WI38 (cell line): ENCODE measurements around the gene NFILZ.
"Not testable (repeated sequence)": the region's sequence is repeated elsewhere in the genome, so short reads cannot be mapped to it uniquely, and the experiment has no call there.

Experiments
- H3K4me3 ChIP-seq: 2 replicates; pipeline ENCODE4 v1.5.1; 2011; ENCODE audit warnings: low read depth, mild to moderate bottlenecking, control low read depth, low read length
- TF ChIP-seq, protein P1 (sequence below): IDR thresholded peaks from 2 replicates; pipeline ENCODE4 v1.5.1; 2012; ENCODE audit warnings: low read depth, mild to moderate bottlenecking, control low read depth, low read length

The NFILZ gene

DNA sequence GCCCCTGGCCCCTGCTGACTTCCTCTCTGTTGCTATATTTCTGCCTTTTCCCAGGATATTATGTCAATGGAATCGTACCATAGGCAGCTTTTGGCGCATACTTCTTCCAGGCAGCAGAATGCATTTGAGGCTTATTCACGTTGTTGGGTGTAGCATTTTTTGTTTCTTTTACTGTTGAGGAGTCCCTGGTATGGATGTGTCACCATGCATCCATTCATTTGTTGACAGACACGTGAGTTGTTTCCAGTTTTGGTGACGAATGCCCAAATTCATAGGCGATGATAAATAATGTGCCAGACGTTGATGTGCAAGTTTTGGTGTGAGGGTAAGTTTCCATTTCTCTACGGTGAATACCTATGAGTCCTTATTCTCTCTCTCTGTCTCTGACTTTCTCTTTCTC, 5.0 kb downstream of the NFILZ start:
- H3K4me3 ChIP-seq, result no peak overlapping the region
- TF ChIP-seq, protein P1, sequence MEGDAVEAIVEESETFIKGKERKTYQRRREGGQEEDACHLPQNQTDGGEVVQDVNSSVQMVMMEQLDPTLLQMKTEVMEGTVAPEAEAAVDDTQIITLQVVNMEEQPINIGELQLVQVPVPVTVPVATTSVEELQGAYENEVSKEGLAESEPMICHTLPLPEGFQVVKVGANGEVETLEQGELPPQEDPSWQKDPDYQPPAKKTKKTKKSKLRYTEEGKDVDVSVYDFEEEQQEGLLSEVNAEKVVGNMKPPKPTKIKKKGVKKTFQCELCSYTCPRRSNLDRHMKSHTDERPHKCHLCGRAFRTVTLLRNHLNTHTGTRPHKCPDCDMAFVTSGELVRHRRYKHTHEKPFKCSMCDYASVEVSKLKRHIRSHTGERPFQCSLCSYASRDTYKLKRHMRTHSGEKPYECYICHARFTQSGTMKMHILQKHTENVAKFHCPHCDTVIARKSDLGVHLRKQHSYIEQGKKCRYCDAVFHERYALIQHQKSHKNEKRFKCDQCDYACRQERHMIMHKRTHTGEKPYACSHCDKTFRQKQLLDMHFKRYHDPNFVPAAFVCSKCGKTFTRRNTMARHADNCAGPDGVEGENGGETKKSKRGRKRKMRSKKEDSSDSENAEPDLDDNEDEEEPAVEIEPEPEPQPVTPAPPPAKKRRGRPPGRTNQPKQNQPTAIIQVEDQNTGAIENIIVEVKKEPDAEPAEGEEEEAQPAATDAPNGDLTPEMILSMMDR, result no peak

DNA sequence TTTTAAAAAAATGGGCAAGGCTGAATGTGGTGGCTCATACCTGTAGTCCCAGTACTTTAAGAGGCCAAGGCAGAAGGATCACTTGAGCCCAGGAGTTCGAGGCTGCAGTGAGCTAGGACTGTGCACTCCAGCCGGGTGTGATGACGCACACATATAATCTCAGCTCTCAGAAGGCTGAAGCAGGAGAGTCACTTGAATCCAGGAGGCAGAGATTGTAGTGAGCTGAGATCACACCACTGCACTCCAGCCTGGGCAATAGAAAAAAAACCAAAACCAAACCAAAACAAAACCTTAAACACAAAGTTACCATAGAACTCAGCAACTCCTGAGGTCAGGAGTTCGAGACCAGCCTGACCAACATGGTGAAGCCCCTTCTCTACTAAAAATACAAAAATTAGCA, 6.6 kb downstream of the NFILZ start:
- H3K4me3 ChIP-seq, result not testable (repeated sequence)

DNA sequence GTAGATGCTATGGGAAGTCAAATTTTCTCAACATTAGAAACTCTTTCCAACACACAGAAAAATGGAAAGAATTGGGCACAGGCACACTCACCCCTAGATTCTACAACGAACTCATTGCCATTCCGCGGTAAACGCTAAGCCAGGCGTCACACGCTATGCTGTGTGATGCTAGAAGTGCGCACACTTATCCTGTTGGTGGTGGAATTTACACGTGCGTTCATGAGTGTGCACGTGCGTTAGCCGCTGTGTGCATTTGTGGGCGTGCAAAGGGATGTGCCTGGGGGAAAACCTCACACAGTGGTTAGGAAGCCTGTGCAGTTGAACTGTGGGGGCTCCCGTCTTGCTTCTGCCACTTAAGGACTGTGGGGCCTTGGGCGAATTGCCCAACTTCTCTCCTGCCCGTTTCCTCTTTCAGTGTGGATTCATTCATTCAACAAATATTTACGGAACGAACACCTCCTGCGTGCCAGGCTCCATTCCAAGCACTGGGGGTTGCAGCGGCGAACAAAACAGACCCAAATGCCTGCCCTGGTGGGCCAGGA, 7.7 kb downstream of the NFILZ start:
- H3K4me3 ChIP-seq, result no peak overlapping the region
- TF ChIP-seq, protein P1, result no peak

DNA sequence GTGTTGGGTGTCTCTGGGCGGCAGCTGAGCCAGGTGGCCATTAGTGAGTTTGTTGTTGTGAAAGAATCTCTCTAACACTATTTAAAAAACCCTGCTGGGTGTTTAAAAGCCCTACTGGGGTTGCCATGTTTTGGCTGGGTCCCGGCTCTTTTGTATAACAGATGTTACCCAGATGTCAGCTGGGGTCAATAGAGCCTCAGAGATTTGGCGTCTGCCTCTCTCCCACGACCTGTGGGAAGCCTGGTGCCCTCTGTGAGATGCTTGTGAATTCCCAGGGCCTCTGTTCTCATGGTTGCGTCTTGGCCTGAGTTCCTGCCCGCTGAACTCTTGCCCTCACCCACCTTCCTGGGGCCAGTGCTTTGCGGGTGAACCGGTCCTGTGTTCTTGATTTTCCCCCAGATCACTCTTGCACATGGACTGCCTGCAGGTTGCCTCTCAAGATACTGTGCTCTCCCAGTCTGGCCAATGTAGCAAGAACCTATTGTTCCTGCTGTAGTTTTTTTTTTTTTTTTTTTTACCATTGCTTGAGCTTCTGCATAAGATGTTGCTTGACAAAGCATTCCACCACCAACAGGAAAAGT, 9.5 kb downstream of the NFILZ start:
- TF ChIP-seq, protein P1, result no peak
- H3K4me3 ChIP-seq, result no peak overlapping the region

DNA sequence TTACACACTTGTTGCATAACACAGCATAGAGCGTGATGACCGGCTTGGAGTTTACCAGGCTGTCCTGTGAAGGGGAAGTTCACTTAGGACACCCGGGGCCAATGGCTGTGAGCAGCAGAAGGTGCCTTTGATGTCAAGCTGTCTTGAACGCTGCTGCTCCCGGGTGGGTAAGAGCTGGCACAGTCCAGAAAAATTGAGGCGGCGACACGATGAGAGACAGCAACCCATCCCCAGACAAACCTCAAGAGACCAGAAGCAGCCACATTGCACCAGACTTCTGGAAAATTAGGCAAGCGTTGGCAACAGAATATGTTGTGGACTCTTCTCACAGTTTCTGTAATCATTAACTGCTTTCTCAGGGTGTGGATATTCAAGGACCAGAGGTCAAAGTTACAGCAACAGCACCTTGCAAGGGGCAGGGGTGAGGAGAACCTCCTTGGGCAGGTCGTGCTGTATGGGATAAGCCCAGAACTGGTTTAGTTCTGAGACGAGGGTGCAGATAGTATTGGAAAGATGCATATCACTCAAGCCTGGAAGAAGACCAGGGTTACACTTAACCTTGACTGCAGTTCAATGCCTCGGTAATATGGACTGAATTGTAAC, 10.1 kb downstream of the NFILZ start:
- H3K4me3 ChIP-seq, result no peak overlapping the region
- TF ChIP-seq, protein P1, result no peak

DNA sequence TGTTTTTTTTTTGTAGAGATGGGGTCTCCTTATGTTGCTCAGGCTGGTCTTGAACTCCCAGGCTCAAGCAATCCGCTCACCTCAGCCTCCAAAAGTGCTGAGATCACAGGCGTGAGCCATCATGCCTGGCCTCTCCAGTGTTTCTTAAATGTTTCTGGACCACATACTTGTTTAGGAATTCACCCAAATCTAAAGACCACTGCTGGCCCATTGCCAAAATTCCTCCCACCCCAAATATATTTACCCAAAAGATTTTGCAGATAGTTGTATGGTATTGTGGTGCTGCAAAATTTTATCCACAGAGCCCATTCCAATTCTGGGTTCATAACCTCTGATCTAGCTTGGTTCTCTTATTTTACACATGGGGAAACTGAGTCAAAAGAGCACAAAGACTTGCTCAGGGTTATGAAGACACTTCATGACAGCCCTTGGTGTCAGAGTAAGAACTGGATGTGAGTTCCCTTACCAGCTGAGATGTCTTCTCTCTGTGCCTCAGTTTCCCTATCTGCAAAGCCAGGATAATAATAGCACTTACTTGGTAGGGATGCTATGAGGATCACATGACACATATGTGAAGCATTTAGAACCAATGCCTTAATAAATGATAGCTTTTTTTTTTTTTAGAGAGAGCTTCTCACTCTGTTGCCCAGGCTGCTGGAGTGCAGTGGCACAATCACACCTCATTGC, 10.9 kb downstream of the NFILZ start:
- H3K4me3 ChIP-seq, result no peak overlapping the region
- TF ChIP-seq, protein P1, result no peak

DNA sequence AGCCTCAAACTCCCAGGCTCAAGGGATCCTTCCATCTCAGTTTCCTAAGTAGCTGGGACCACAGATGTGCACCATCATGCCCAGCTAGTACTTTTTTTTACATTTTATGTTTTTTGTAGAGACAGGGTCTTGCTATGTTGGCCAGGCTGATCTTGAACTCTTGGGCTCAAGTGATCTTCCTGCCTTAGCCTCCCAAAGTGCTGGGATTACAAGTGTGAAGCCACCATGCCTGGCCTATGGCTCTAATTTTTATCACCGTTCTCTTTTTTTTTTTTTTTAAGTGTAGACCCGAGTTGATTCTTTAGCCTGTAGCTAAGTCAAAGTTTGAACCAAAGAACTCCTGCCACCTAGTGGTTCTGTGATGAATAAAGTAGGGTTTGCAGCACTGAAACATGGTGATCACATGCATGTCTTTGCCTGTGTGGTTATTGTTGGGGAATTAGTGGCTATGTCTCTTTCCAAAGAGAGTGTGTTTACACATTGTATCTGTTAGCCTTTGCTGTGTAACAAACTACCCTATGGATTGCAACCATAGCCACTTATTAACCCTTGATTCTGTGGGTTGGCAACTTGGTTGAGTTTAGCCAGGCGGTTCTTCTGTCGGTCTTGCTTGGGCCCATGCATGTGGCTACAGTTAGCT, 11.6 kb downstream of the NFILZ start:
- H3K4me3 ChIP-seq, result no peak overlapping the region
- TF ChIP-seq, protein P1, result peak; percentile 48; the same call in 1 of the 2 replicates
